Activated CD4-positive, alpha-beta T cell treated with anti-CD3 and anti-CD28 coated beads, Interleukin-2, amount 10 ng/mL, durations not matched to agents 7 days and 5 days (primary cell): ENCODE data around the gene RCC2. TPM values are rescaled to one million over a fixed set of nuclear protein-coding genes. Genes with fewer than 3 reads are reported as not detected.
A peak's percentile ranks its signal among the peaks of the same experiment; 100 is the strongest.
"Not testable (repeated sequence)": the region's sequence is repeated elsewhere in the genome, so short reads cannot be mapped to it uniquely, and the experiment has no call there.

Source experiments
- CTCF ChIA-PET: fragments of 350-600 bp; sonication (Branson Sonifier 250); formaldehyde crosslinking; loops from one replicate; lab custom pipeline; 2021; ENCODE audit warnings: antibody characterized with exemption; lab: Charles Lee
- POLR2A ChIA-PET: fragments of 350-600 bp; sonication (Branson Sonifier 250); formaldehyde crosslinking; loops from one replicate; lab custom pipeline; 2021; ENCODE audit warnings: antibody characterized with exemption; lab: Charles Lee
- DNase-seq: peaks from one replicate; pipeline ENCODE4 v3.0.0-alpha.2; 2020
- H3K27ac Mint-ChIP-seq: one replicate; pipeline ENCODE4 v1.8.0; 2021; ENCODE audit warnings: mild to moderate bottlenecking, moderate library complexity, mixed read lengths
- H3K27me3 Mint-ChIP-seq: one replicate; pipeline ENCODE4 v1.8.0; 2021; ENCODE audit warnings: mixed read lengths
- H3K36me3 Mint-ChIP-seq: one replicate; pipeline ENCODE4 v1.8.0; 2021; ENCODE audit warnings: low read depth, mixed read lengths
- H3K4me1 Mint-ChIP-seq: one replicate; pipeline ENCODE4 v1.8.0; 2021; ENCODE audit warnings: mixed read lengths
- H3K4me3 Mint-ChIP-seq: one replicate; pipeline ENCODE4 v1.8.0; 2021; ENCODE audit warnings: mild to moderate bottlenecking, moderate library complexity, mixed read lengths
- H3K9me3 Mint-ChIP-seq: one replicate; pipeline ENCODE4 v1.8.0; 2021; ENCODE audit warnings: mixed read lengths
- total RNA-seq, 2 experiments: library from RNA; stranded (reverse); gene quantifications; one replicate each; pipeline ENCODE4 v1.2.3, GENCODE V29; 2021

Gene RCC2
- total RNA-seq, 2 experiments from 2014 or later, result 118 to 121 TPM

GRCh38 chr1:17406760-17407475 is 32.6 kb downstream of the RCC2 start:
- H3K4me1 Mint-ChIP-seq, DNase-seq, H3K4me3 Mint-ChIP-seq, H3K27ac Mint-ChIP-seq, H3K9me3 Mint-ChIP-seq, H3K27me3 Mint-ChIP-seq, POLR2A ChIA-PET: not testable (repeated sequence)
- peaks cover 38% of the 10 kb centered on the region for H3K36me3 Mint-ChIP-seq
- CTCF ChIA-PET, result interaction anchor here (0.6 kb wide), 1 partner anchor 73 kb away, joined by 5 read pairs; no protein-coding TSS in a partner anchor

- Mint-ChIP-seq H3K27ac (no peak overlapping the region), H3K9me3 (no peaks in the 10 kb centered on the region), H3K4me3 (no peak overlapping the region), H3K4me1 (no peaks in the 10 kb centered on the region), H3K27me3 (no peaks in the 10 kb centered on the region), H3K36me3 (peaks cover 34% of the 10 kb centered on the region)
- ChIA-PET POLR2A (no interaction called here), CTCF (interaction anchor here (0.6 to 0.9 kb wide), 2 partner anchors 74 to 134 kb away, joined by 3 to 5 read pairs; no protein-coding TSS in a partner anchor)
- peak; percentile 44 for DNase-seq
These were observed 33.3 kb downstream of the RCC2 start for GRCh38 chr1:17405898-17406759.

GRCh38 chr1:17404820-17405219 is 34.7 kb downstream of the RCC2 start:
- ChIA-PET CTCF (interaction anchor here (0.9 kb wide), 1 partner anchor 133 kb away, joined by 3 read pairs; no protein-coding TSS in a partner anchor), POLR2A (no interaction called here)
- no peaks in the 10 kb centered on the region for H3K27me3 Mint-ChIP-seq
- H3K27ac Mint-ChIP-seq, result no peak overlapping the region
- peaks cover 23% of the 10 kb centered on the region for H3K36me3 Mint-ChIP-seq
- H3K4me1 Mint-ChIP-seq, result no peaks in the 10 kb centered on the region
- no peaks in the 10 kb centered on the region for H3K9me3 Mint-ChIP-seq
- DNase-seq, result no peak
- no peak overlapping the region for H3K4me3 Mint-ChIP-seq

GRCh38 chr1:17404034-17404684 is 35.3 kb downstream of the RCC2 start:
- H3K27ac Mint-ChIP-seq, result no peak overlapping the region
- POLR2A ChIA-PET, result no interaction called here
- H3K4me1 Mint-ChIP-seq, result no peaks in the 10 kb centered on the region
- CTCF ChIA-PET, result interaction anchor here (0.6 to 0.7 kb wide), 2 partner anchors 45 to 1585 kb away, joined by 3 to 4 read pairs; no protein-coding TSS in a partner anchor
- no peaks in the 10 kb centered on the region for H3K9me3 Mint-ChIP-seq
- peaks cover 18% of the 10 kb centered on the region for H3K36me3 Mint-ChIP-seq
- no peaks in the 10 kb centered on the region for H3K27me3 Mint-ChIP-seq
- H3K4me3 Mint-ChIP-seq, result no peak overlapping the region
- DNase-seq, result no peak

- no peak for DNase-seq
- H3K27ac Mint-ChIP-seq, result no peak overlapping the region
- no peak overlapping the region for H3K4me3 Mint-ChIP-seq
- H3K4me1 Mint-ChIP-seq, result no peaks in the 10 kb centered on the region
- POLR2A ChIA-PET, result no interaction called here
- H3K9me3 Mint-ChIP-seq, result no peaks in the 10 kb centered on the region
- CTCF ChIA-PET, result no interaction called here
- H3K27me3 Mint-ChIP-seq, result no peaks in the 10 kb centered on the region
- peaks cover 9% of the 10 kb centered on the region for H3K36me3 Mint-ChIP-seq
These were observed 36.4 kb downstream of the RCC2 start for GRCh38 chr1:17403081-17403480.

GRCh38 chr1:17401841-17402240 is 37.6 kb downstream of the RCC2 start:
- ChIA-PET CTCF (no interaction called here), POLR2A (no interaction called here)
- no peaks in the 10 kb centered on the region for H3K9me3 Mint-ChIP-seq
- no peaks in the 10 kb centered on the region for H3K27me3 Mint-ChIP-seq
- H3K27ac Mint-ChIP-seq, result no peak overlapping the region
- DNase-seq, result no peak
- H3K4me3 Mint-ChIP-seq, result no peak overlapping the region
- H3K4me1 Mint-ChIP-seq, result no peaks in the 10 kb centered on the region
- H3K36me3 Mint-ChIP-seq, result peaks cover 2% of the 10 kb centered on the region

- Mint-ChIP-seq H3K4me3 (no peak overlapping the region), H3K9me3 (no peaks in the 10 kb centered on the region), H3K36me3 (no peaks in the 10 kb centered on the region), H3K4me1 (no peaks in the 10 kb centered on the region), H3K27ac (no peak overlapping the region), H3K27me3 (no peaks in the 10 kb centered on the region)
- ChIA-PET POLR2A (no interaction called here), CTCF (interaction anchor here (0.6 kb wide), 1 partner anchor 179 kb away, joined by 5 read pairs; no protein-coding TSS in a partner anchor)
- no peak for DNase-seq
These were observed 38.6 kb downstream of the RCC2 start for GRCh38 chr1:17400725-17401341.

- CTCF ChIA-PET, result interaction anchor here (0.6 kb wide), 1 partner anchor 18 kb away, joined by 3 read pairs; no protein-coding TSS in a partner anchor
- H3K4me1 Mint-ChIP-seq, result peaks cover 9% of the 10 kb centered on the region
- H3K9me3 Mint-ChIP-seq, result no peaks in the 10 kb centered on the region
- H3K4me3 Mint-ChIP-seq, result no peak overlapping the region
- H3K27me3 Mint-ChIP-seq, result no peaks in the 10 kb centered on the region
- no peak overlapping the region for H3K27ac Mint-ChIP-seq
- DNase-seq, result no peak
- H3K36me3 Mint-ChIP-seq, result no peaks in the 10 kb centered on the region
- POLR2A ChIA-PET, result no interaction called here
These were observed 41.4 kb downstream of the RCC2 start for GRCh38 chr1:17397910-17398695.

- Mint-ChIP-seq H3K27ac (no peak overlapping the region), H3K4me3 (no peak overlapping the region), H3K4me1 (peaks cover 13% of the 10 kb centered on the region), H3K36me3 (no peaks in the 10 kb centered on the region), H3K27me3 (peaks cover 2% of the 10 kb centered on the region), H3K9me3 (no peaks in the 10 kb centered on the region)
- ChIA-PET POLR2A (no interaction called here), CTCF (no interaction called here)
- DNase-seq, result peak; percentile 18
These were observed 46.2 kb downstream of the RCC2 start for GRCh38 chr1:17393230-17393629.

GRCh38 chr1:17392199-17392740 is 47.2 kb downstream of the RCC2 start:
- no peaks in the 10 kb centered on the region for H3K36me3 Mint-ChIP-seq
- peaks cover 3% of the 10 kb centered on the region for H3K27me3 Mint-ChIP-seq
- H3K27ac Mint-ChIP-seq, result no peak overlapping the region
- POLR2A ChIA-PET, result no interaction called here
- H3K9me3 Mint-ChIP-seq, result no peaks in the 10 kb centered on the region
- H3K4me3 Mint-ChIP-seq, result no peak overlapping the region
- no peak for DNase-seq
- H3K4me1 Mint-ChIP-seq, result peaks cover 13% of the 10 kb centered on the region
- CTCF ChIA-PET, result no interaction called here

- Mint-ChIP-seq H3K4me1 (no peaks in the 10 kb centered on the region), H3K4me3 (no peak overlapping the region), H3K27ac (no peak overlapping the region), H3K27me3 (peaks cover 7% of the 10 kb centered on the region), H3K36me3 (no peaks in the 10 kb centered on the region), H3K9me3 (no peaks in the 10 kb centered on the region)
- DNase-seq, result no peak
- POLR2A ChIA-PET, result no interaction called here
- CTCF ChIA-PET, result no interaction called here
These were observed 58.3 kb downstream of the RCC2 start for GRCh38 chr1:17381161-17381560.
